GM18873 (cell line): ENCODE measurements around the gene APRT.
A peak's percentile ranks its signal among the peaks of the same experiment; 100 is the strongest.

Experiments
- ATAC-seq: cut with Tn5 transposase; IDR thresholded peaks from one replicate; pipeline ENCODE4 v1.9.1; 2021; ENCODE audit warnings: mild to moderate bottlenecking, moderate library complexity, moderate number of reproducible peaks; ENCODE audit not compliant: unreplicated experiment, low FRiP score

Gene APRT

DNA sequence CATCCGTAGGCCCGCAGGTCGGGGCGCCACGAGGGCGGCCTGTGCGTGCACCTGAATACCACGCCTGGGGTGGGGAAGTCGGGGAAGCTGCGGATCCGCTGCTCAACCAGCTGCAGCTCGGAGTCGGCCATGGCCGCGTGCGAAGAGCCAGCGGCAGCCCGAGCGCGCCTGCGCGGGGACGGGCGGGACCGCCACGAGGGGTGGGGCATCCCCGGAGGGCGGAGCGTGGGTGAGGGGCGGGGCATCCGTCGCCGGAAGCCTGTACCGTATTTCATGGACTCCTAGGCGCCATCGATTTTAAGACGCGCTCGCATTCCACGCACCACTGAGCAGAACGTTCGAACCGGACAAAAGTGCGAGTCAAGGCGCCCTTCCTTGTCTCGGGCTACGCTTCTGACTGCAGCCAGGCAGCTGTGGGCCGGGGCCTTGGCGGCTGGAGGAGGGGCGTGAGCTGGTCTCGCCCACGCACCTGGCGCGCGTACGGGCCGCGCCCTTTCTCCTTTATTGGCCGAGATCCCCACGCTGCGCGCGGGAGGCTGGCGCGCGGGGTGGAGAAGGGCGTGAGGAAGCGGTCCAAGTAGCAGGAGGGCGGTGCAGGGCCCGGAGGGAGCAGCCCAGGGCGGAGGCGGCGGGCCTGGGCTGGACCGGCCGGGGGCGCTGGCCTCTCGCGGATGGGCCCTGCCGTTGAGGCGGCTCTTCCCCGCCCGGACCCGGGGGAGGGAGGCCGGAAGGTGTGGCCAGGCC, at the start of gene APRT:
Gene APRT (minus strand): TSS at position 160 of the 744 bp plus-strand sequence. CDS start 29 bp downstream, at position 131.
- ATAC-seq = peak; percentile 56

- no peak for ATAC-seq
Measured at GRCh38 chr16:88861359-88861758, 49.6 kb upstream of the APRT start.

DNA sequence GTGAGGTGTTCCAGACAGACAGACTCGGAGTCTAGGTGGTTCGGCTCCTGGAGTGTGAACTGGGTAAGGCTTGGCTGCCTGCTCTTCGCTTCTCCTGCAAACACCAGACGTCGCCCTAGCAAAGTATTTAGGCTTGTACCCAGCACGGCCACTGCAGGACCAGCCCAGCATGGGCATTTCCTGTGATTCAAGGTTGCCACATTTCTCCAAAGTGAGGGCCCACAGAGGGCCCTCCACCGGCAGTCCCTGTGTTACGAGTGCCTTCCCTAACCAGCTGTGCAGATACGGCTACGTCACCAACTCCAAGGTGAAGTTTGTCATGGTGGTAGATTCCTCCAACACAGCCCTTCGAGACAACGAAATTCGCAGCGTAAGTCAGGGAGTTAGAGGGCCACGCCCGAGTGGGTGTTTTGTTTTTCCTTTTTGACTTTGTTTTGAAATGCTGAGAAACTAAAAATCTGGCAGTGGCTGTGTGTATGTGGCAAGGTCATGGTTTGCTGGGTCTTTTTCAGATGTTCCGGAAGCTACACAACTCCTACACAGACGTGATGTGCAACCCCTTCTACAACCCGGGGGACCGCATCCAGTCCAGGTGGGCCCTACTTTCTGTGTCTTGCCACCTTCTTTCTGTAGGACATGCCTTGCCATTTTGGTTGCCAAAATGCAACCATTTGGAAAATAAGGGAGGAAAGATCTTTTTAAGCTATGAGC, 47.8 kb upstream of the APRT start:
- no peak for ATAC-seq

DNA sequence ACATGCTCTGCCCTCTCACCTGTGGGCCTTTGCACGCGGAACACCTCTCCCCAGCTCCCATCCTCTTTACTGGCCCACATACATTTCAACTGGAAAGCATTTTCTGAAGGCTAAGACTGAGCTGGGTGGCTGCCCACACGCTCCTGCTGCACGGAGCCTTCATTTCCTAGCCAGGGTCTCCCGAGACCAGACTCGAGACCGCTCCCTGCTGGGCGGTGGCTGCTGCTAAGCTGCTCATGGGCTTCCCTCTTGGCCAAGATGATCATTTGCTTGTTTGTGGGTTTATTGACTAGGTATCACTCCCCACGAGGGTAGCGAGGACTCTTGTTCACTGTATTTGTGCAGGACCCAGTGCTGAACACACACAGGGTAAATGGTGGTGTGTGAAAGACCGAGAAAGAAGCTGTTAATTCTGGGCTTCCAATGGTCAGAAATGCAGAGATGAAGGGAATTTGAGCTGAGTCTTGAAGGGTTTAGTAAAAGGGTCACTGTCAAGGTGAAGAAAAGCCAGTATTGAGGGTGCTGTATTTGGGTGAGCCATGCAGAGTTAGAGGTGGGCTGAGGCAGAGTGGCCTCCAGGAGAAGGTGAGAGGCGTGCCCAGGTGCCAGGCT, 46.1 kb upstream of the APRT start:
- ATAC-seq = no peak

- ATAC-seq = peak; percentile 72
Measured at GRCh38 chr16:88856828-88857727, 45.4 kb upstream of the APRT start, which contains the start of the genes GALNS and TRAPPC2L. TSS of gene GALNS (minus strand) at chr16:88856947. CDS start at chr16:88856877, 70 bp downstream. TSS of gene TRAPPC2L (plus strand) at chr16:88857127. CDS start at chr16:88857151, 24 bp downstream.

DNA sequence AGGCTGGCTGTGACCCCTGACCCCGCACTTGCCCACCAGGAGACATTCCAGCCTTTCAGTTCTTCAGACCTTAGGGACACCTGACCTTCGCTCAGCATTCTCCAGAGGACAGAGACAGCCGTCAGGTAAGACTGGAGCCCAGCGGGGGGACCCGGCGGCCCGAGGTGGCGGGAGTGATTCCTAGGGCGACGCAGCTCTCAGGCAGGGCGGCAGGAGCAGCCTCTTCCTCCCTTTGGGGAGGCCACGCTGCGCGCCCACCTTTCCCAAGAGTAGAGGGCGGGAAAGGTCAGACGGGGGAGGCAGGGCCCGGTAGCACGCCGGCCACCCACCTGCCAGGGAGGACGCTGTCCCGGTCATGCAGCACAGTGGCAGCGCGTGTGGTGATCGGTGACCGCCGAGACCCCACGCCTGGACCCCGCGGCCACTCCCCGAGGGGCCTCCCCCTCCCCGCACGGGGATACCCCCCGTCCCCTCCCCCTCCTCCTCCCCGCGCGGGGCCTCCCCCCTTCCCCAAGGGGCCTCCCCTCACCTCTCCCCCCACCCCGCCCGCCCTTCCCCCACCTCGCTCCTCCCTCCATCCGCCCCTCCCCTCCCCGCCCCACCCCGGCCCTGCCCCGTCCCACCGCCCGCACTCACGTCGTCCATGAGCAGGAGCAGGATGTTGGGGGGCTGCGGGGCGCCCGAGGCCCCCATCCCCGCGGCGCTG, 44.5 kb upstream of the APRT start:
- ATAC-seq = no peak

DNA sequence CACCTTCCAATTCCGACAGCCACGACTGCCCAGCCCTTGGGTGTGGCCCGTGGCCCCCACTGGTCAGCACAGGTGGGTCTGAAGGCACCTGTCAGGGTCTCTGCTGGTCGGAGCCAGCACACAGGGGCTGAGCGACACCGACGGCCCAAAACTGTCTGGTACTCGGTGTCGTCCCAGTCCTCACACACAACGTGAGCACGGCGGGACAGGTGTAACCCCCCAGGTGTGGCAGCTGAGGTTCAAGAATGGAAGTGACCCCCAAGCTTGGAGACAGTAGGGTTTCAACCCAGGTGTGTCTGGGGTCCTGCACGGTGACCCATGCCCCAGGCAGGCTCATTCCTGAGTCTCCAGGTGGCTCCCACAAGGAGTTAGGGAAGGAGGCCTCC, 44.0 kb upstream of the APRT start:
- no peak for ATAC-seq

DNA sequence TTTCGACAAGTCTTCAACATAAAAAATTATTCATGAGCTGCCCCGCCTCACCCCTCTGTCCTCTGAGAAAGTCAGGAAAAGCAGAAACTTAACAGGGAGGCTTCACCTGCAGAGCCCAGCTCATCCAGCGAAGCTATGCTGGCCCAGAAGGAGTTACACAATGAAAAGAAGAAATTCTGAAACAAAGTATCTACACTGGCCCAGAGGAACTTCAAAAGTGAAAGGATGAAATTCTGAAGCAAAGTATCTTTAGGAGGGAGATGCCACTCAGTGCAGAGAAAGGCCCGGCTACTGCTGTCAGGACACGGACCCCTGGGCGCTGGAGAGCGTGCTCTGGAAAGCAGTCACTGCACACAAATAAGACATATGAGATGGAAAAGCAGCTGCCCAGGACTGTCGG, 43.4 kb upstream of the APRT start:
- no peak for ATAC-seq

DNA sequence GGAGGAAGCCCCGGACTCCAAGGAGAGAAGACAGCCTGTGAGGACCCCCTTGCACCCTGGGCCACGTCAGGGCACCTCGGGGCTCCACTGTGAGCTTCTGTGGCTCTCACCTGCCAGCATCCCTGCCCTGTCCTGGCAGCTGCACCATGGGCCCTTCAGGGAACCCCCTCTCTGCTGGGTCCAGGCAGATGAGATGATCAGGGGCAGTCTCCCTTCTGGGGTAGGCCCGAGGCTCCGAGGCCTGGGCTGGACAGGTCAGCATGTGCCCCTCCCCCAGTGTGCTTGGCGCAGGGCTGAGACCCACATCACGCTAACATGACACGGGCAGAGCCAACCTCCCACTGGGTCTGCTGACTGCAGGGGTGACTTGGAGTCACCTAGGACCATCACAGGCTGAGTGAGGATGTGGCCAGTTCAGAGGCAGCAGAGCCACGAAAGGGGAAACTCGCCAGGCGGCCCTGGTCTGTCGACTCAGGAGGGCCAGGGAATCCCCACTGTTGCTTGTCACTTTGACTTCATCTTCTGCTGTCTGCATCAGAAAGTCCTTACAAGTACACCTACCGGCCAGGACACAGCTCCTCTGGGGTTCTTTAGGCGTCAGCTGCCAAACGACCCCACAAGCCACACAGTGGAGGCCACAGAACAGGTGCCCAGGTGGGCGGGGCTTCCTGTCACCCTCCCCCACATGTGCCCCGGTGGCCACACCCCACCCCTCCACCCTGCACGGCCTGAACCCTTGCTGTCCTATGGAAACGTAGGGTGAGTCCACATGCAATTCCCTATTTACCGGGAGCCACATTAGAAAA, 42.8 kb upstream of the APRT start:
- ATAC-seq = no peak

- no peak for ATAC-seq
Measured at GRCh38 chr16:88853325-88853941, 41.7 kb upstream of the APRT start.

- no peak for ATAC-seq
Measured at GRCh38 chr16:88851616-88852015, 39.9 kb upstream of the APRT start.

GRCh38 chr16:88850531-88851199, 38.9 kb upstream of the APRT start:
- ATAC-seq = no peak

DNA sequence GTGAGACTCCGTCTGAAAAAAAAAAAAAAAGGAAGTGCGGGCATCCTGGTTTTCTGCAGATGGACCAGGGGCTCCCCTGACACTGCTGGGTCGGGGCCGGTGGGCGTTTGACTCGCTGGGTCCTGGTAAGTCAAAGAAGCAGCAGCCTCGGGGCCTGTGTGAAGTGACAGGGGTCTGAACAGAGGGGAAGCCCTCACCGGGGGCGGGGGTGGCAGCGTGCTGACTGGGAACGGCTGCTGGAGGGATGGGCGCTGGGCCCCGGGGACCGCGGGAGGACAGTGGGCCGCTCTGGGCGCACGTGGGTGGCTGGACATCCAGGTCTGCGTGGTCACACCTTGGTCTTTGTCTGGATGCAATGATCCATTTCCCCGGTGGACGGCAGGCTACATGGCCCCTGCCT, 36.8 kb upstream of the APRT start:
- ATAC-seq = no peak

DNA sequence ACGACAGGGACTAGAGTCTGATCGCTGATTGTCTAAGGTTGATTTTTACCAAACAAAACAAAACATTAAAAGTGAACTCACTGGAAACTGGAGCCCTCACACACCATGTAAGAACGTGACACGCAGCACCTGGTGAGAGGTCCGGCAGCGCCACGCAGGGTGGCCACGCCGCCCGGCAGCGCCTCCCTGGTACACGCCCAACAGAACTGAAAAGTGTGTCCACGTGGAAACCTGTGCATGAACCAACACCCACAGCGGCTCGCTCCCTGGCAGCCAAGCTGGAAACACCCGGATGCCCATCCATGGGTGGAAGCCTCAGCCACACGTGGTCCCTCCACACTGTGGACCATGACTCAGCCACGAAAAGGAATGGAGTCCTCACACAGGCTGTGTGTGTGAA, 35.9 kb upstream of the APRT start:
- ATAC-seq = no peak

- ATAC-seq = no peak
Measured at GRCh38 chr16:88846088-88846487, 34.4 kb upstream of the APRT start.

GRCh38 chr16:88844419-88845036, 32.8 kb upstream of the APRT start:
- no peak for ATAC-seq

GRCh38 chr16:88843256-88843655, 31.5 kb upstream of the APRT start:
- ATAC-seq = no peak

DNA sequence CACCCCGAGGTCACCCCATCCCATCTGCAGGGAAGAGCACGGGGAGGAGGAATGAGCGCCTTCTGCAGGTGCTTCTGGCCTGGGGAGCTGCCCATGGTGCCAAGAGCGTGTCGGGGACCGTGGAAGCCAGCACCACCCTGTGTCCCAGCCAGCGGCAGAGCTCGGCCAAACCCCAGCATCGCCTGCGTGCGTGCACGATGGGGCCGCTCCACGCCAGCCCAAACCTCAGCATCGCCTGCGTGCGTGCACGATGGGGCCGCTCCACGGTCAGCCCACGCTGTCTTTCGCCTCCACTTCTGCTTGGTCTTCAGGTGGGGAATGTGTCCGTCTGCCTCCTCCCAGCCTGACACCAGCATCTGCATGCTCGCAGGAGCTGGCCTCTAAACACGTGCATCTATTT, 31.1 kb upstream of the APRT start:
- no peak for ATAC-seq
